Osteocyte (in vitro differentiated cells): ENCODE measurements around the gene FSTL4. TPM values are rescaled to one million over a fixed set of nuclear protein-coding genes. Genes with fewer than 3 reads are reported as not detected.

Experiments used
- DNase-seq: peaks from one replicate; pipeline ENCODE4 v3.0.0; 2021; ENCODE audit warnings: mixed read lengths; ENCODE audit not compliant: unreplicated experiment; ENCODE audit errors: extremely low spot score
- H3K27ac Mint-ChIP-seq: one replicate; pipeline ENCODE4 v1.8.0; 2021; ENCODE audit warnings: mild to moderate bottlenecking, mixed read lengths; ENCODE audit not compliant: unreplicated experiment
- H3K27me3 Mint-ChIP-seq: one replicate; pipeline ENCODE4 v1.8.0; 2021; ENCODE audit warnings: mixed read lengths; ENCODE audit not compliant: unreplicated experiment
- H3K36me3 Mint-ChIP-seq: one replicate; pipeline ENCODE4 v1.8.0; 2021; ENCODE audit warnings: mixed read lengths; ENCODE audit not compliant: unreplicated experiment
- H3K4me1 Mint-ChIP-seq: one replicate; pipeline ENCODE4 v1.8.0; 2021; ENCODE audit warnings: mixed read lengths; ENCODE audit not compliant: unreplicated experiment
- H3K4me3 Mint-ChIP-seq: one replicate; pipeline ENCODE4 v1.8.0; 2021; ENCODE audit warnings: mild to moderate bottlenecking, moderate library complexity, mixed read lengths; ENCODE audit not compliant: unreplicated experiment
- H3K9me3 Mint-ChIP-seq: one replicate; pipeline ENCODE4 v1.8.0; 2021; ENCODE audit warnings: mixed read lengths; ENCODE audit not compliant: unreplicated experiment
- CTCF ChIP-seq: fragments of 200-600 bp; sonication (generic); IDR thresholded peaks from 2 replicates; pipeline ENCODE4 v1.5.0; 2021; ENCODE audit warnings: antibody characterized with exemption, mild to moderate bottlenecking, moderate library complexity
- total RNA-seq: library from RNA; stranded (reverse); gene quantifications from 2 replicates; pipeline ENCODE4 v1.2.1, GENCODE V29; 2021

The FSTL4 gene
- total RNA-seq, 1 donor from 2014 or later: not detected

- no peak for DNase-seq
- Mint-ChIP-seq H3K9me3 (no peaks in the 10 kb centered on the region), H3K27ac (peak overlapping the region; percentile 32), H3K4me1 (peaks cover 17% of the 10 kb centered on the region), H3K4me3 (no peak overlapping the region), H3K27me3 (no peaks in the 10 kb centered on the region), H3K36me3 (no peaks in the 10 kb centered on the region)
- no peak for TF ChIP-seq CTCF
These were observed 366.9 kb downstream of the FSTL4 start for GRCh38 chr5:133245191-133246052.

- no peak for DNase-seq
- TF ChIP-seq CTCF: no peak
These were observed 368.1 kb downstream of the FSTL4 start for GRCh38 chr5:133244242-133244641.

GRCh38 chr5:133243196-133243595 lies 369.1 kb downstream of the FSTL4 start:
- Mint-ChIP-seq H3K27ac (no peak overlapping the region), H3K9me3 (no peaks in the 10 kb centered on the region), H3K36me3 (no peaks in the 10 kb centered on the region), H3K4me1 (peaks cover 17% of the 10 kb centered on the region), H3K4me3 (no peak overlapping the region), H3K27me3 (no peaks in the 10 kb centered on the region)
- no peak for TF ChIP-seq CTCF
- DNase-seq: no peak

More at GRCh38 chr5:133244242-133244641, 368.1 kb downstream of the FSTL4 start:
- H3K27ac Mint-ChIP-seq: no peak overlapping the region
- no peaks in the 10 kb centered on the region for H3K27me3 Mint-ChIP-seq
- H3K9me3 Mint-ChIP-seq: no peaks in the 10 kb centered on the region
- H3K36me3 Mint-ChIP-seq: no peaks in the 10 kb centered on the region
- peaks cover 17% of the 10 kb centered on the region for H3K4me1 Mint-ChIP-seq
- no peak overlapping the region for H3K4me3 Mint-ChIP-seq

GRCh38 chr5:133242221-133242835 lies 370.0 kb downstream of the FSTL4 start:
- Mint-ChIP-seq H3K9me3 (no peaks in the 10 kb centered on the region), H3K36me3 (no peaks in the 10 kb centered on the region), H3K4me1 (peaks cover 17% of the 10 kb centered on the region), H3K4me3 (no peak overlapping the region), H3K27ac (no peak overlapping the region), H3K27me3 (no peaks in the 10 kb centered on the region)
- no peak for TF ChIP-seq CTCF
- DNase-seq: no peak
